Fibroblast of mammary gland (primary cell): ENCODE measurements around the gene ZNF532.
A peak's percentile ranks its signal among the peaks of the same experiment; 100 is the strongest.

Experiments
- DNase-seq: peaks from one replicate; pipeline ENCODE4 v3.0.0-alpha.2; 2010; ENCODE audit warnings: low read depth
- H3K4me3 ChIP-seq: 2 replicates; pipeline ENCODE4 v1.5.1; 2011; ENCODE audit warnings: low read depth, mild to moderate bottlenecking, low read length, moderate library complexity; ENCODE audit not compliant: control insufficient read depth
- TF ChIP-seq, protein P1 (sequence below): conservative IDR thresholded peaks from 2 replicates; pipeline ENCODE4 v1.5.1; 2011; ENCODE audit warnings: low read depth, low read length, inconsistent platforms; ENCODE audit not compliant: control insufficient read depth, insufficient read depth

ZNF532 gene

DNA sequence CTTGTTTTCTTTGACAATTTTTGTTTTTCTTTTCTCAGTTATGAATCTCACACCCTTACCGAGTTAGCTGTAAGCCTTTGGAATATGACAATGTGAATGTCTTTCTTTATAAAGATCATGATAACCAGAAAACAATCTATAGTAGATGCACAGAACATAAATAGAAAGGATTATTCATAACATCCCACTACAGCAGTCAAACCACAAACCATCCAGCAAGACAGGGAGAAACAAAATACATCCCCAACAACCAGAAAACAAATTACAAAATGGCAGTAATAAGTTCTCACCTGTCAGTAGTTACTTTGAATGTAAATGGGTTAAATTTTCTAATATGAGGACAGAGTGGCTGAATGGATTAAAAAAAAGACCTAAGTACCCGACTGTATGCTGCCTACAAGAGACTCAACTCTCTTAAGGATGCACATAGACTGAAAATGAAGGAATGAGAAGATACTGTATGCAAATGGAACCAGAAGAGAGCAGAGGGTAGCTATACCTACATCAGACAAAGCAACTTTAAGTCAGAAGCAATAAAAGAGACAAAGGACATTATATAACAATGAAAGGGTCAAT is 124.6 kb downstream of the ZNF532 start:
- TF ChIP-seq, protein P1, sequence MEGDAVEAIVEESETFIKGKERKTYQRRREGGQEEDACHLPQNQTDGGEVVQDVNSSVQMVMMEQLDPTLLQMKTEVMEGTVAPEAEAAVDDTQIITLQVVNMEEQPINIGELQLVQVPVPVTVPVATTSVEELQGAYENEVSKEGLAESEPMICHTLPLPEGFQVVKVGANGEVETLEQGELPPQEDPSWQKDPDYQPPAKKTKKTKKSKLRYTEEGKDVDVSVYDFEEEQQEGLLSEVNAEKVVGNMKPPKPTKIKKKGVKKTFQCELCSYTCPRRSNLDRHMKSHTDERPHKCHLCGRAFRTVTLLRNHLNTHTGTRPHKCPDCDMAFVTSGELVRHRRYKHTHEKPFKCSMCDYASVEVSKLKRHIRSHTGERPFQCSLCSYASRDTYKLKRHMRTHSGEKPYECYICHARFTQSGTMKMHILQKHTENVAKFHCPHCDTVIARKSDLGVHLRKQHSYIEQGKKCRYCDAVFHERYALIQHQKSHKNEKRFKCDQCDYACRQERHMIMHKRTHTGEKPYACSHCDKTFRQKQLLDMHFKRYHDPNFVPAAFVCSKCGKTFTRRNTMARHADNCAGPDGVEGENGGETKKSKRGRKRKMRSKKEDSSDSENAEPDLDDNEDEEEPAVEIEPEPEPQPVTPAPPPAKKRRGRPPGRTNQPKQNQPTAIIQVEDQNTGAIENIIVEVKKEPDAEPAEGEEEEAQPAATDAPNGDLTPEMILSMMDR, result no peak
- H3K4me3 ChIP-seq, result no peak overlapping the region
- DNase-seq, result no peak

DNA sequence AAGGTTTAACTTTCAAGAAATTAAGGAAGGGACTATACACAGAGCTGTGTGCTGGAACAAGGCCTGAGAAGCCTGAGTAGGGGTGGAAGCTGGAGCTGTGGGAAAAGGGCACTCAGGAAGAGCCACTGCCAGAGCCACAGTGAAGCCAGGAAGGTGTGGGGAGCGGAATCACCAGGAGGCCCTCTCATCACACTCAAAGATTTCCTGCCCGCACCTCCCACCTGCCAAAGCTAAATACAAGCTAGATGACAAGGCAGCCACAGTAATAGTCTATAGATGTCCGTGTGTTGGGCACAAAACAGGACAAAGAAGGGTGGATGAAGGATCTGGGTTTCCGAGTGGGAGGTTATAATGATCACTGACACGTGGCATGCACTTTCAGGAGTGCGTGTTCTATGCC is 126.0 kb downstream of the ZNF532 start:
- H3K4me3 ChIP-seq, result no peak overlapping the region
- no peak for DNase-seq
- TF ChIP-seq, protein P1, result no peak

GRCh38 chr18:58991167-58991798 is 126.6 kb downstream of the ZNF532 start:
- TF ChIP-seq, protein P1, result no peak

GRCh38 chr18:58992301-58993231 is 127.9 kb downstream of the ZNF532 start:
- no peak overlapping the region for H3K4me3 ChIP-seq
- TF ChIP-seq, protein P1, result no peak

More at GRCh38 chr18:58991167-58991798, 126.6 kb downstream of the ZNF532 start:
- no peak overlapping the region for H3K4me3 ChIP-seq
- peak; percentile 59 for DNase-seq

DNA sequence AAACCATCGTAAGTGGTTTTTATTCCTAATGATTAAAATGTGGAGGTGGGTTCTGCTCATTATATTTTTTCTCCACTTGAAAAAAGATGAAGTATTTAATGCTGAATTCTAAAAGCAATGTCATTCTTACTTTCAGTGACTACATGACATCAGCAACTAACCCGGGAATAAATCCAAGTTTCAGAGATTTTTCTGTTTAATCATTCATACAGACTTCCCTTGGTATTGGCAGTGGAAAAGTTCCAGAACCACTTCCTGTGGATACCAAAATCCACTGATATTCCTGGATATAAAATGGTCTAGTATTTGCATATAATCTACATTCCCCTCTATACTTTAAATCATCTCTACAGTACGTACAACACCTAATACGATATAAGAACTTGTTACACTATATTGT is 128.6 kb downstream of the ZNF532 start:
- no peak overlapping the region for H3K4me3 ChIP-seq
- peak; percentile 92 for DNase-seq
- TF ChIP-seq, protein P1, result no peak

More at GRCh38 chr18:58992301-58993231, 127.9 kb downstream of the ZNF532 start:
- DNase-seq, result no peak

GRCh38 chr18:58995663-58996062 is 131.0 kb downstream of the ZNF532 start:
- DNase-seq, result no peak
- H3K4me3 ChIP-seq, result no peak overlapping the region
- TF ChIP-seq, protein P1, result no peak
